GM12892 (cell line): ENCODE measurements around the gene WNK2.

ENCODE experiments used
- POLR2A ChIP-seq: IDR thresholded peaks from 2 replicates; pipeline ENCODE4 v1.6.1; 2011; ENCODE audit warnings: low read depth, low read length, control low read depth
- TAF1 ChIP-seq: IDR thresholded peaks from 2 replicates; pipeline ENCODE4 v1.6.1; 2011; ENCODE audit warnings: low read depth, mild to moderate bottlenecking, control low read depth, low read length, borderline replicate concordance

- TF ChIP-seq POLR2A (no peak), TAF1 (no peak)
Measured at GRCh38 chr9:93243112-93243511, 59.2 kb downstream of the WNK2 start.
